ENCODE measurements around the gene ELK1. TPM values are rescaled to one million over a fixed set of nuclear protein-coding genes. Genes with fewer than 3 reads are reported as not detected.

The ELK1 gene
- total and polyA plus RNA-seq, 8 donors, result 23.1 to 35.2 (median 27.8) TPM

DNA sequence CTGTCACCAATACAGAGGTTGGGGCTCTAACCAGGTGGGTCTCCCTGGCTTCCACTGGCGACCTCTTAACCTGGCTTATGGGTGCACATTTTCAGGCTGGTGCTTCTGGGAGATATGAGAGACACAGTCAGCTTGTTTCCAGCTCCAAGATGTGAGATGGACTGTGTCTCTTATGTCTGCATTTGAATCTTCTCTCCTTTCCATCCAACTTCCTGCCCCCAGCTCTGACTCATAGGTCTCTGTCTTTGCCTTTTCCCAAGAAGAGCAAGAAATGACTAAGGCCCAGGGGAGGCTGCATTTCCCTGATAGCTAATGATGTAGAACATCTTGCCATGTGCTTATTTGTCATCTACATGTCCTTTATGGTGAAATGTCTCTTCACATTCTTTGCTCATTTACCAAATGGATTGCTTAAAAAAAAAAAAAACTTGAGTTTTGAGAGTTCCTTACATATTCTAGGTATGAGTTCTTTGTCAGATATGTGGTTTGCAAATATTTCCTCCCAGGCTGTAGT is 11.8 kb upstream of the ELK1 start:
- no peak for TF ChIP-seq CTCF (IDR thresholded peaks at IDR 0.05)
- no peaks in the 10 kb centered on the region for H3K27me3 ChIP-seq
- peaks cover 0 to 5% of the 10 kb centered on the region in 2 donors for H3K4me1 ChIP-seq
- H3K27ac ChIP-seq, result peak overlapping the region in 1 of 2 donors; percentile 23
- ATAC-seq, result no peak
- H3K9me3 ChIP-seq, result no peaks in the 10 kb centered on the region
- H3K36me3 ChIP-seq, result peaks cover 0 to 5% of the 10 kb centered on the region in 2 donors
- intact Hi-C loops (cut with DNase I), result no loop called here
- no peak overlapping the region for H3K4me3 ChIP-seq
- no peak for DNase-seq

GRCh38 chrX:47661539-47661938 is 11.2 kb upstream of the ELK1 start:
- H3K9me3 ChIP-seq, result no peaks in the 10 kb centered on the region
- ATAC-seq, result no peak
- no peak for TF ChIP-seq CTCF (IDR thresholded peaks at IDR 0.05)
- no peak for DNase-seq
- intact Hi-C loops (cut with DNase I), result no loop called here
- peaks cover 0 to 11% of the 10 kb centered on the region in 2 donors for H3K36me3 ChIP-seq
- H3K27me3 ChIP-seq, result no peaks in the 10 kb centered on the region
- H3K4me3 ChIP-seq, result no peak overlapping the region
- peak overlapping the region in 1 of 2 donors; percentile 23 for H3K27ac ChIP-seq
- H3K4me1 ChIP-seq, result peaks cover 0 to 5% of the 10 kb centered on the region in 2 donors

GRCh38 chrX:47659421-47659726 is 9.0 kb upstream of the ELK1 start:
- intact Hi-C loops (cut with DNase I), result no loop called here
- no peak for DNase-seq

GRCh38 chrX:47658684-47659420 is 8.5 kb upstream of the ELK1 start, which contains the start of gene UXT:
Gene UXT (minus strand): TSS chrX:47659180. CDS start chrX:47658927, 253 bp downstream.
- intact Hi-C loops (cut with DNase I), result no loop called here
- Histone ChIP-seq H3K9me3 (no peaks in the 10 kb centered on the region), H3K36me3 (peaks cover 0 to 28% of the 10 kb centered on the region in 2 donors), H3K27me3 (no peaks in the 10 kb centered on the region), H3K4me3 (peak within 1 kb of the TSS; percentile 31 to 51), H3K4me1 (peaks cover 0 to 5% of the 10 kb centered on the region in 2 donors), H3K27ac (peak within 1 kb of the TSS; percentile 95 to 97)
- TF ChIP-seq CTCF (IDR thresholded peaks at IDR 0.05), result no peak
- DNase-seq (peak; percentile 88 to 95 (median 94)), ATAC-seq (peak; percentile 94)

More at GRCh38 chrX:47659421-47659726, 9.0 kb upstream of the ELK1 start:
- no peak for ATAC-seq
- H3K36me3 ChIP-seq, result peaks cover 0 to 28% of the 10 kb centered on the region in 2 donors
- peak overlapping the region; percentile 95 to 97 for H3K27ac ChIP-seq
- no peaks in the 10 kb centered on the region for H3K9me3 ChIP-seq
- TF ChIP-seq CTCF (IDR thresholded peaks at IDR 0.05), result no peak
- H3K4me1 ChIP-seq, result peaks cover 0 to 5% of the 10 kb centered on the region in 2 donors
- H3K27me3 ChIP-seq, result no peaks in the 10 kb centered on the region
- peak overlapping the region; percentile 31 to 51 for H3K4me3 ChIP-seq

GRCh38 chrX:47658301-47658683 is 7.9 kb upstream of the ELK1 start:
- Histone ChIP-seq H3K4me3 (peak overlapping the region; percentile 31 to 51), H3K27ac (peak overlapping the region; percentile 95 to 97), H3K36me3 (peaks cover 0 to 28% of the 10 kb centered on the region in 2 donors), H3K9me3 (no peaks in the 10 kb centered on the region), H3K4me1 (peaks cover 0 to 5% of the 10 kb centered on the region in 2 donors), H3K27me3 (no peaks in the 10 kb centered on the region)
- ATAC-seq (no peak), DNase-seq (no peak)
- TF ChIP-seq CTCF (IDR thresholded peaks at IDR 0.05), result no peak
- intact Hi-C loops (cut with DNase I), result no loop called here

Measured in left lung (tissue), 10 donors.